Nephron progenitor cell (in vitro differentiated cells): ENCODE data around the gene CA7.

Experiments
- DNase-seq: peaks from one replicate; pipeline ENCODE4 v3.0.0; 2021
- H3K27ac Mint-ChIP-seq: 2 replicates; pipeline ENCODE4 v1.8.0; 2021; ENCODE audit warnings: mild to moderate bottlenecking, moderate library complexity, mixed read lengths
- H3K27me3 Mint-ChIP-seq: 2 replicates; pipeline ENCODE4 v1.8.0; 2021; ENCODE audit warnings: mild to moderate bottlenecking, low read depth, mixed read lengths; ENCODE audit not compliant: poor library complexity
- H3K36me3 Mint-ChIP-seq: 2 replicates; pipeline ENCODE4 v1.8.0; 2021; ENCODE audit warnings: low read depth, mixed read lengths
- H3K4me1 Mint-ChIP-seq: 2 replicates; pipeline ENCODE4 v1.8.0; 2021; ENCODE audit warnings: mixed read lengths
- H3K4me3 Mint-ChIP-seq: 2 replicates; pipeline ENCODE4 v1.8.0; 2021; ENCODE audit warnings: mild to moderate bottlenecking, moderate library complexity, mixed read lengths
- H3K9me3 Mint-ChIP-seq: 2 replicates; pipeline ENCODE4 v1.8.0; 2021; ENCODE audit warnings: mild to moderate bottlenecking, moderate library complexity, mixed read lengths
- TF ChIP-seq, protein P1 (sequence below): fragments of 200-600 bp; sonication (generic); IDR thresholded peaks from 2 replicates; pipeline ENCODE4 v1.5.0; 2021; ENCODE audit warnings: antibody characterized with exemption

The CA7 gene

DNA sequence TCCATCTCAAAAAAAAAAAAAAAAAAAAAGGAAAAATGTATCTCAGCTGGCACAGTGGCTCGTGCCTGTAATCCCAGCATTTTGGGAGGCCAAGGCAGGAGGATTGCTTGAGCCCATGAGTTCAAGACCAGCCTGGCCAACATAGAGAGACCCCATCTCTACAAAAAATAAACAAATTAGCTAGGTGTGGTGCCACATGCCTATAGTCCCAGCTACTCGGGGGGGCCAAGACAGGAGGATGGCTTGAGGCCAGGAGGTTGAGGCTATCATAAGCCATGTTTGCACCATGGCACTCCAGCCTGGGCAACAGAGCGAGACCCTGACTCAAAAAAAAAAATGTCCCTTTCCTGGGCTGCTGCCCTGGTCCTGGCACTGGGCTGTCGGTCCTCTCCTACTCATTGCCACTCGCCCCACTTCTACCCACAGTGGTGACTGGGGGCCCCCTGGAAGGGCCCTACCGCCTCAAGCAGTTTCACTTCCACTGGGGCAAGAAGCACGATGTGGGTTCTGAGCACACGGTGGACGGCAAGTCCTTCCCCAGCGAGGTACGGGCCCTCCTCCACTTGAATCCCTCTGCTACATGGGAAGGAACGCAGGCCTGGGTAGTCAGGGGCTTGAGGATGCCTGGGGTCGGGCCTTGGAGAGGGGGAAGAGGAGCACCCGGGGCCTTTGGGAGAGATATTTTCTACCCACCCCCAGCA, 6.1 kb downstream of the CA7 start:
- DNase-seq = no peak

DNA sequence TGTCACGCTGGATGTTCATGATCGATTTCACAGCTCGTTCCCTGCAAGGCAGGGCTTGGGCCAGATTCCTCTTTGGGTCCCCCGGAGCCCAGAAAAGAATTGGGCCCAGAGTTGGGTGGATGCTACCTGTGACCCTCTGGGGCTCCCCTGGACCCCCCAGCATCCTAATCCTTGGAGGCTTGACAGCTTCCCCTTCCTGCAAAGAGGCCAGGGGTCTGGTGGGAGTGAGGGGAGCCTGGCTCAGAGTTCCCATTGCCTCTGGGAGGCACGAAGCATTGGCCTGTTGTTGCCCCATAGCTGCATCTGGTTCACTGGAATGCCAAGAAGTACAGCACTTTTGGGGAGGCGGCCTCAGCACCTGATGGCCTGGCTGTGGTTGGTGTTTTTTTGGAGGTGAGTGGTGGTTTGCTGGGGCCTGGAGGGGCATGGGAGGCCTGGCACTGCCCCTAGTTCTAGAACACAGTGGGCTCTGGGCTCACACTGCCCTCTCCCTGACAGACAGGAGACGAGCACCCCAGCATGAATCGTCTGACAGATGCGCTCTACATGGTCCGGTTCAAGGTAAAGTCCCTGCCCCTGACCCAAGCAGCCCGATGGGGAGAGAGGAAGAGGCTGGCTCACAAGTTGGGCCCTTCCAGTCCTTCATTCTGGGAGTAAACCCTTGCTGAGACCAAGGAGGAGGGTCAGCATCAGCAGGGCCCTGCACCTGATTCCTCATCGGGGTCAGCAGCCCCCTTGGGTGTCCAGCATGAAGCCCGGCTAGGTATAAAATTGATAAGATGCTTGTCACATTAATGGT, 7.2 kb downstream of the CA7 start:
- H3K27ac Mint-ChIP-seq = no peak overlapping the region
- peaks cover 31% of the 10 kb centered on the region for H3K27me3 Mint-ChIP-seq
- no peak overlapping the region for H3K4me3 Mint-ChIP-seq
- peaks cover 5% of the 10 kb centered on the region for H3K4me1 Mint-ChIP-seq
- H3K9me3 Mint-ChIP-seq = no peaks in the 10 kb centered on the region
- TF ChIP-seq, protein P1, sequence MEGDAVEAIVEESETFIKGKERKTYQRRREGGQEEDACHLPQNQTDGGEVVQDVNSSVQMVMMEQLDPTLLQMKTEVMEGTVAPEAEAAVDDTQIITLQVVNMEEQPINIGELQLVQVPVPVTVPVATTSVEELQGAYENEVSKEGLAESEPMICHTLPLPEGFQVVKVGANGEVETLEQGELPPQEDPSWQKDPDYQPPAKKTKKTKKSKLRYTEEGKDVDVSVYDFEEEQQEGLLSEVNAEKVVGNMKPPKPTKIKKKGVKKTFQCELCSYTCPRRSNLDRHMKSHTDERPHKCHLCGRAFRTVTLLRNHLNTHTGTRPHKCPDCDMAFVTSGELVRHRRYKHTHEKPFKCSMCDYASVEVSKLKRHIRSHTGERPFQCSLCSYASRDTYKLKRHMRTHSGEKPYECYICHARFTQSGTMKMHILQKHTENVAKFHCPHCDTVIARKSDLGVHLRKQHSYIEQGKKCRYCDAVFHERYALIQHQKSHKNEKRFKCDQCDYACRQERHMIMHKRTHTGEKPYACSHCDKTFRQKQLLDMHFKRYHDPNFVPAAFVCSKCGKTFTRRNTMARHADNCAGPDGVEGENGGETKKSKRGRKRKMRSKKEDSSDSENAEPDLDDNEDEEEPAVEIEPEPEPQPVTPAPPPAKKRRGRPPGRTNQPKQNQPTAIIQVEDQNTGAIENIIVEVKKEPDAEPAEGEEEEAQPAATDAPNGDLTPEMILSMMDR = no peak
- no peak for DNase-seq
- H3K36me3 Mint-ChIP-seq = no peaks in the 10 kb centered on the region

More for the DNA sequence above, 6.1 kb downstream of the CA7 start:
- Mint-ChIP-seq H3K9me3 (no peaks in the 10 kb centered on the region), H3K4me1 (peaks cover 5% of the 10 kb centered on the region), H3K36me3 (no peaks in the 10 kb centered on the region), H3K27me3 (peaks cover 42% of the 10 kb centered on the region), H3K4me3 (no peak overlapping the region), H3K27ac (no peak overlapping the region)
- TF ChIP-seq, protein P1 = no peak

DNA sequence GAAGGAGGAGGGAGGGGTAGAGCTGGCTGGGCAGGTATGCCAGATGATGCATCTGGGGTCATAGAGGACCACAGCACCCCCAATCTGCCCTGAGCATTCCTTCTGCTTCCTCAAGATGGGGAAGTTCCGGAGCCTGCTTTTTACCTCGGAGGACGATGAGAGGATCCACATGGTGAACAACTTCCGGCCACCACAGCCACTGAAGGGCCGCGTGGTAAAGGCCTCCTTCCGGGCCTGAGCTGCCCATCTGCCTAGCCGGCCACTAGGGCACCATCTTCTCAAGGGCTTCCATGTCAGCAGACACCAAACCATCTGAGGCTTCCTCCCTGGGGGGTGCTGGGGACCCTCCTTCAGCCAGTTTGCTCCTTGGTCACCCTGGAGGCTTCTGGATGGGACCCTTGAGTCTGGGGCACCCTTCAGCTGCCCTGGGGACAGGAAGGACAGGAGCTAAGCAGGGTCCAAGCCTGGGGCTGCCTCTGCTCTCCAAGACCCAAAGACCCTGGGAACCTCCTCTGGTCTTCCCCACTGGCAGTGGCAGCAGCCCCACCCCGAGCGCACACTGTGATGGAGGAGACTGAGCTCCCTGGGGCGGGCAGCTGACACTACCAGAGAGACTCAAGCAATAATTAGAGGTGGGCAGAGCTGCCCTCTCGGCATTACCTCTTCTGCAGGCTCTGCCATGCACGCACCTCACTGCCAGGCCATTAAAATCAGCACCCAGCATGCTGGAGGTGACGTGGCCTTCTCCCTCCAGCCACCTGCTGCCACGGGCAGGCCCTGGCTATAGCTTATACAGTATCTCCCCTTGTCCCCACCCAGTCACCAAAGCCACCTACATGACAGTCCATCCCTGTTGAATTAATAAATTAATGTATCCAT, 9.3 kb downstream of the CA7 start:
- Mint-ChIP-seq H3K36me3 (no peaks in the 10 kb centered on the region), H3K4me1 (peaks cover 5% of the 10 kb centered on the region), H3K27ac (no peak overlapping the region), H3K9me3 (no peaks in the 10 kb centered on the region), H3K4me3 (no peak overlapping the region), H3K27me3 (peaks cover 9% of the 10 kb centered on the region)
- TF ChIP-seq, protein P1 = no peak
- DNase-seq = no peak

DNA sequence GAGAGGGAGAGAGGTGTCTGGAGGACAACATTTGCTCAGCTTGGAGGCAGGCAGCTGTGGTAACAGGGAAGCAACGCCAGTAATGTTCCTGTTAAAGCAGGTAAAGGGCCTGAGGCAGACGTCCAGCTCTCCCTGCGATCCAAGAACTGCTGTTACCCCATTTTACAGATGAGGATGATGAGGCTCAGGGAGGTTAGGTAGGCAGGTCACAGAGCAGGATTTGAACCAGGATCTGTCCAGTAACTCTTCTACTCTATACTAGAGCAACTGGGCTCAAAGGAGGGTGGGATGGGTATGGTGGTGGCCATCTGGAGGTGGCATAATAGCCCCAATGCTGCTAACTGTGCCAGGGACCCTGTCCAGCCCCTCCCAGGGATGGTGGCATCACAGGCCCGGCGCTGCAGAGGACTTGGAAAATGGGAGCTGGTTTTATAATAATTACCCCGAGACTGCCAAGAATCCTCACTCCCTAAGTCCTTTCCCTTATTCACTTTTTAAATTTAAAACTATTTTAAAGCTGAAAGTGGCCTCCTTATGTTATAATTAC, 12.0 kb downstream of the CA7 start:
- H3K36me3 Mint-ChIP-seq = no peaks in the 10 kb centered on the region
- no peak for DNase-seq
- no peaks in the 10 kb centered on the region for H3K4me1 Mint-ChIP-seq
- TF ChIP-seq, protein P1 = no peak
- no peak overlapping the region for H3K4me3 Mint-ChIP-seq
- peaks cover 8% of the 10 kb centered on the region for H3K27me3 Mint-ChIP-seq
- no peaks in the 10 kb centered on the region for H3K9me3 Mint-ChIP-seq
- no peak overlapping the region for H3K27ac Mint-ChIP-seq

DNA sequence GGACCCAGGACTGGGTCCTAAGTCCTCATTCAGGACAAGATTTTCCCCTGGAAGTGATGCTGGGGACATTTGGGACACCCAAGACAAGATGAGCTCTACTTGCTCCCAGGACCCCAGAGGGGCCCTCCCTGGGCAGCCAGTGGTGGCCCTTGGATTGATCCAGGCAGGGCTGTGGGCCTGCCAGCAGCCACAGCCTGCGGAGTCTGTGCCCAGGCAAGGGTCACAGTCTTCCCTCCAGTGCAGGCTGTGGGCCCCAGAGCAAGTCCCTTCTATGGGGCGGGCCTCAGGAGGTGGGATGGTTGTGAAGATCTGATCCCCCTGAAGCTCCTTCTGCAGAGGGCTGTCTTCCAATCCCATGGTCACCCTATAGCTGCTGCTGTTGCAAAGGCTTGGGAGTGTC, 12.6 kb downstream of the CA7 start:
- Mint-ChIP-seq H3K27me3 (peaks cover 3% of the 10 kb centered on the region), H3K4me3 (no peak overlapping the region), H3K27ac (no peak overlapping the region), H3K4me1 (no peaks in the 10 kb centered on the region), H3K36me3 (no peaks in the 10 kb centered on the region), H3K9me3 (no peaks in the 10 kb centered on the region)
- TF ChIP-seq, protein P1 = no peak
- no peak for DNase-seq
